Stimulated activated CD4-positive, alpha-beta T cell treated with anti-CD3 and anti-CD28 coated beads, Interleukin-4, amount 100 ng/mL, for 48 hours (primary cell): ENCODE measurements around the gene VAMP1.

ENCODE experiments used
- DNase-seq, 2 donors: peaks; one replicate each; pipeline ENCODE4 v3.0.0-alpha.2; 2020; ENCODE audit warnings: low read depth in 2 of 2

Gene VAMP1

GRCh38 chr12:6425590-6426531, 44.6 kb downstream of the VAMP1 start:
- DNase-seq, result no peak

- no peak for DNase-seq
These were observed 45.6 kb downstream of the VAMP1 start for GRCh38 chr12:6424866-6425265.

- no peak for DNase-seq
These were observed 46.5 kb downstream of the VAMP1 start for GRCh38 chr12:6424008-6424347.

GRCh38 chr12:6423267-6424007, 47.0 kb downstream of the VAMP1 start:
- peak in 1 of 2 donors; percentile 61 for DNase-seq

- DNase-seq, result no peak
These were observed 50.1 kb downstream of the VAMP1 start for GRCh38 chr12:6420364-6420763.

- DNase-seq, result no peak
These were observed 51.7 kb downstream of the VAMP1 start for GRCh38 chr12:6418796-6419195.

GRCh38 chr12:6416596-6416995, 53.9 kb downstream of the VAMP1 start:
- no peak for DNase-seq
